ENCODE measurements around the gene ERC2.

Gene ERC2

DNA sequence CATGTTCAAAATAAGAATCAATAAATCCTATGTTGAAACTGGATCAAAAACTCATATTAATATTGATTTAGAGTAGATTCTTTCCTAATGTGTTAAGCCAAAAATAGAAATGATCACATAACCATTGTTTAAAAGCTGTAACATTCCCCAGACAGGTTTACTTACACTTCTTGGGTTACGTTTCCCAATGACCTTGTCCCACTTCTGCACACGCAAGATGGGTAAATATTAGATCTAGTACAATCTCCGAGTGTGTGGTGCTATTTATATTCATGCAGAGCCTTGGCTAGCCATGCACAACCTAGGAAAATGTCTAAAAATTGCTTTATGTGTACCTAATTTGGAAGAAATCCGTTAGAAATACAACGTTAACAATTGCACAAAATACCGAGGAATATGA lies 39.6 kb downstream of the ERC2 start:
- H3K4me3 ChIP-seq (ENCODE audit: extremely low read depth, insufficient read depth, low read length, poor library complexity, severe bottlenecking): no peak overlapping the region
- 90 to 95% methylated on average over 2 to 6 of the region's 6 CpGs for WGBS, 2 experiments (ENCODE audit: insufficient coverage in 2 of 2)
- H3K4me1 ChIP-seq (ENCODE audit: control insufficient read depth, insufficient read depth, low read length, poor library complexity, severe bottlenecking): no peaks in the 10 kb centered on the region
- H3K36me3 ChIP-seq (ENCODE audit: control insufficient read depth, insufficient read depth, low read length): no peaks in the 10 kb centered on the region
- no peak overlapping the region for H3K27ac ChIP-seq (ENCODE audit: low read depth, low read length, severe bottlenecking)
- H3K9me3 ChIP-seq (ENCODE audit: control insufficient read depth, low read length): no peaks in the 10 kb centered on the region

DNA sequence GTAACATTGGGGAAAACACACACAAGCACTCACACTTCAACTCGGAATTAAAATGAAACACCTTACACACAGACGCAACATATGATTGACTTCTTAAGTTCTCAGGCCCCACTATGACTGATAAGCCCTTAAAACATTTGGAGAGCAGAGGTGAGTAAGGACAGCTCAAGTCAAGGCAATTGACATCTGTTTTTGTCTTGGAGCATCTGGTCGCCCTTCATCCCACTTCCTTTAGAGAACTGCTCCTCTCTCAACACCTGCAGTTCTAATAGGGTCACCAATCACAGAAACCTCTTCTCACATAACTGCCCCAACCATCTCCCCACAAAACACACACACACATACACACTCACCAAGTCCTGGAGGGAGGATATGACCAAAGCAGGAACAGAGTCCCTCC lies 43.4 kb downstream of the ERC2 start:
- Histone ChIP-seq H3K27ac (ENCODE audit: low read depth, low read length, severe bottlenecking) (no peak overlapping the region), H3K4me3 (ENCODE audit: extremely low read depth, insufficient read depth, low read length, poor library complexity, severe bottlenecking) (no peak overlapping the region), H3K4me1 (ENCODE audit: control insufficient read depth, insufficient read depth, low read length, poor library complexity, severe bottlenecking) (no peaks in the 10 kb centered on the region), H3K36me3 (ENCODE audit: control insufficient read depth, insufficient read depth, low read length) (no peaks in the 10 kb centered on the region), H3K9me3 (ENCODE audit: control insufficient read depth, low read length) (no peaks in the 10 kb centered on the region)
- WGBS, 2 experiments (ENCODE audit: insufficient coverage in 2 of 2): 78 to 94% methylated on average over 1 to 3 of the region's 3 CpGs

DNA sequence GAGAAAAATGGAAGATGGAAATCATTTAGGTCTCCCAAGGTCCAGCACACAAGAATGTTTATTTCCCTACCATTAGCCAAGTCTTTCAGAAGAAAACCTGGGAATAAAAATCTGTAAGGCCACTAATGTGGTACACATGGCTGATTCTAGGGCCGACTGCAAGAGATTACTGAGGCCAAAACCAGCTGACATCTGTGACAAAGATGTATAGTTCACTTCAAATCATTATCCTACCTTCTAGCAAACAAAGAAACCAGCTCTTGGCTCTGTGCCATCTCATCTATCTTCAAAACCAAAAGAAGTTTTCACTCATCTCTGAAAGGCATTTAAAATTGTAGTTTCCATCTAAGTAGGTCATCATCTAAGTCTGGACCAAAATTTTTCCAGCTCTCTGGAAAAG lies 43.9 kb downstream of the ERC2 start:
- no peak overlapping the region for H3K4me3 ChIP-seq (ENCODE audit: extremely low read depth, insufficient read depth, low read length, poor library complexity, severe bottlenecking)
- no peaks in the 10 kb centered on the region for H3K9me3 ChIP-seq (ENCODE audit: control insufficient read depth, low read length)
- no peak overlapping the region for H3K27ac ChIP-seq (ENCODE audit: low read depth, low read length, severe bottlenecking)
- WGBS, 2 experiments (ENCODE audit: insufficient coverage in 2 of 2): 80 to 86% methylated on average over 1 of the region's 1 CpG
- H3K36me3 ChIP-seq (ENCODE audit: control insufficient read depth, insufficient read depth, low read length): no peaks in the 10 kb centered on the region
- no peaks in the 10 kb centered on the region for H3K4me1 ChIP-seq (ENCODE audit: control insufficient read depth, insufficient read depth, low read length, poor library complexity, severe bottlenecking)

DNA sequence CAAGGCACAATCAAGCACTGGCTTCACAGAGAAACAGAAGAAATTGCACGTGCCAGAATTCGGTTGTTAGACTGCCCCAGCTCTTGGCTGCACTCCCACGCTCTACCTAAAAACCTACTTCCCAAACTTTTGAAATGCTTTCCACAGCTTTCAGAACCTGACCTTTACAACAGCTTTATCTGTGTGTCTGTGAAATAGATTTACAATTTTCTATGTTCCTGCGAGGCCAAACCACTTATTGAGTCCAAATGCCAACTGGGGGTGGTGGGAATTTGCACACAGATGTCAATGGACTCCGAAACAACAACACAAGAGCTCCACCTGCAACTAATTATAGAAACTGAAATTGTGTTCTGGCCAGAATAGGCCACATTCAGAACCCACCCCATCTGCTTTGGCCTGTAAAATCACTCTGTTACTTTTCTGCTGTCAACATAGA lies 44.6 kb downstream of the ERC2 start:
- whole genome bisulfite sequencing, 2 experiments (ENCODE audit: insufficient coverage in 2 of 2): 92 to 100% methylated on average over 3 of the region's 5 CpGs
- Histone ChIP-seq H3K4me3 (ENCODE audit: extremely low read depth, insufficient read depth, low read length, poor library complexity, severe bottlenecking) (no peak overlapping the region), H3K4me1 (ENCODE audit: control insufficient read depth, insufficient read depth, low read length, poor library complexity, severe bottlenecking) (no peaks in the 10 kb centered on the region), H3K9me3 (ENCODE audit: control insufficient read depth, low read length) (no peaks in the 10 kb centered on the region), H3K36me3 (ENCODE audit: control insufficient read depth, insufficient read depth, low read length) (no peaks in the 10 kb centered on the region), H3K27ac (ENCODE audit: low read depth, low read length, severe bottlenecking) (no peak overlapping the region)

DNA sequence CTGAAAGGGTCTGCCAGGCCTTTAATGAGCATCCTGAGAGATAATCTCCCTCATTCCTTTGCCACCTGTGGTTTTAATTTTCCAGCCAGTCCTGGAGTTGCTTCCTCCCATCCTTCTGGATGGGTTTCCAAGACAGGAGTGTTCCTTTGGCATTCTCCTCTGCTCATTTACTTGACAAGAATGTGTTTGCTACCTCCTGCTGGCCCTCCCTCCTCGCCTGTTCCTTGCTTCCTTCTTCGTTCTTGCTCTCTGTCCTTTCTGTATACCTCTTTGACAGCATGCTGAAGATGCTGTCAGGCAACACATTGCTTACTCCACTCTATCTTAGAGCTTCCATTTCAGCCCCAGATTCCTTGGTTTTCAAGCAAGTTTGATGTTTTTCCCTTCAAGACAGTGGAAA lies 46.0 kb downstream of the ERC2 start:
- H3K27ac ChIP-seq (ENCODE audit: low read depth, low read length, severe bottlenecking): no peak overlapping the region
- 54 to 56% methylated on average over 2 of the region's 2 CpGs for WGBS, 2 experiments (ENCODE audit: insufficient coverage in 2 of 2)
- H3K36me3 ChIP-seq (ENCODE audit: control insufficient read depth, insufficient read depth, low read length): no peaks in the 10 kb centered on the region
- H3K9me3 ChIP-seq (ENCODE audit: control insufficient read depth, low read length): no peaks in the 10 kb centered on the region
- H3K4me3 ChIP-seq (ENCODE audit: extremely low read depth, insufficient read depth, low read length, poor library complexity, severe bottlenecking): no peak overlapping the region
- no peaks in the 10 kb centered on the region for H3K4me1 ChIP-seq (ENCODE audit: control insufficient read depth, insufficient read depth, low read length, poor library complexity, severe bottlenecking)

DNA sequence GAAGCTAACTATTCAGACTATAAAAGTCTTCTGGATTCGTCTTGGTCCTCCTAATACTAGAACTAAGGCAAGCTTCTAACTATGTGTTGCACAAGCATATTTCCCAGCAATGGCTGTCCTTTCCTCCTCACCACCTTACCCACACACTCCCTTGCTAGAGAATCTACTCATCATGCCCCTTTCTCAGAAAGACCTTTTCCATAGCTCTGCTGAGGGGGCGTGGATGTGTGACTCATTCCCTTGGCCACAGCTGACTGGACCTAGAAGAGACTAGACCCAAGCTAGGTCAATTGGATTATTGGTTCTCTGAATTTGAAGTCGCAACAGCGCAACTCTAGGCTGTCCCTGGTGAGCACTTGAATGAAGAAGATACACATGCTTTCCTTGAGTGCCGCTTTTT lies 47.1 kb downstream of the ERC2 start:
- Histone ChIP-seq H3K27ac (ENCODE audit: low read depth, low read length, severe bottlenecking) (no peak overlapping the region), H3K9me3 (ENCODE audit: control insufficient read depth, low read length) (no peaks in the 10 kb centered on the region), H3K4me3 (ENCODE audit: extremely low read depth, insufficient read depth, low read length, poor library complexity, severe bottlenecking) (no peak overlapping the region), H3K36me3 (ENCODE audit: control insufficient read depth, insufficient read depth, low read length) (no peaks in the 10 kb centered on the region), H3K4me1 (ENCODE audit: control insufficient read depth, insufficient read depth, low read length, poor library complexity, severe bottlenecking) (no peaks in the 10 kb centered on the region)
- 67 to 100% methylated on average over 2 to 3 of the region's 5 CpGs for WGBS, 2 experiments (ENCODE audit: insufficient coverage in 2 of 2)

DNA sequence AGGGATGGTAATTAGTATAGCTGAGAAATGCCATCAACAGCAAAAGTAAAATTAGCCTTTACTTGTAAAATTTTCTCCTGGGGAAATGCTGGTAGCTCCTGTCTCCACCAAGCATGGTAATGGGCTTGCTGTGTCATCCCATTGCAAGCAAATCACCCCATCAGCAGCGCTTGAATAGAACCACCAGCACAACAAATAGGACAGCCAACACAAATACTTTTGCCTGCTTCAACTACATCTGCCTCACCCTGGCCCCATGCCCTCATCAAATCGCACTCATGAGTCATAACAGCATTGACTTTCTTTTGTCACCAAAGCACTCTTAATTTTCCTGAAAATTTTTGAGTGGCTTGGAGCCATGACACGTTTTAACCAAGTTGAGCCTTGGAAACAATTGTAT lies 52.6 kb downstream of the ERC2 start:
- WGBS, 2 experiments (ENCODE audit: insufficient coverage in 2 of 2): 81 to 96% methylated on average over 2 to 3 of the region's 3 CpGs
- H3K36me3 ChIP-seq (ENCODE audit: control insufficient read depth, insufficient read depth, low read length): no peaks in the 10 kb centered on the region
- H3K4me1 ChIP-seq (ENCODE audit: control insufficient read depth, insufficient read depth, low read length, poor library complexity, severe bottlenecking): no peaks in the 10 kb centered on the region
- no peak overlapping the region for H3K4me3 ChIP-seq (ENCODE audit: extremely low read depth, insufficient read depth, low read length, poor library complexity, severe bottlenecking)
- H3K9me3 ChIP-seq (ENCODE audit: control insufficient read depth, low read length): no peaks in the 10 kb centered on the region
- H3K27ac ChIP-seq (ENCODE audit: low read depth, low read length, severe bottlenecking): no peak overlapping the region

DNA sequence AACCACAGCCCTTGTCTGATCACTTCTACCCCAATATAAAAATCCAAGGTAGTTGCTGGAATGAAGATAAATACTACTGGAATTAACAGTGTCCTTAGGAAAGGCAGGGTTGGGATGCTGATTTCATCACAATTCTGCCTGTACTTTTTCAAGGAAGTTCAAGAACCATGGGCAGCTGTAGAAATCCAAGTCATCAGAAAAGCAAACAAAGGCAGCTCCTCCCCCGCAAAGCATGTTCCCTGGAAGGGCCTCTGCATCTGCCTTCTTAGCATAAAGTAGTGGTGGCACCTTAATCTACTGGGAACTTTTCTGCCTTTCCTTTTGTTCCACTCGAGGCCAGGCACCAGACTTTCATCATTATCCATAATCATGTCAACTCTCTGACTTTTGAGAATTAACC lies 54.4 kb downstream of the ERC2 start:
- WGBS, 2 experiments (ENCODE audit: insufficient coverage in 2 of 2): 81% methylated on average over 2 of the region's 2 CpGs; no CpG with 5 or more reads in 1 of the 2 experiments

DNA sequence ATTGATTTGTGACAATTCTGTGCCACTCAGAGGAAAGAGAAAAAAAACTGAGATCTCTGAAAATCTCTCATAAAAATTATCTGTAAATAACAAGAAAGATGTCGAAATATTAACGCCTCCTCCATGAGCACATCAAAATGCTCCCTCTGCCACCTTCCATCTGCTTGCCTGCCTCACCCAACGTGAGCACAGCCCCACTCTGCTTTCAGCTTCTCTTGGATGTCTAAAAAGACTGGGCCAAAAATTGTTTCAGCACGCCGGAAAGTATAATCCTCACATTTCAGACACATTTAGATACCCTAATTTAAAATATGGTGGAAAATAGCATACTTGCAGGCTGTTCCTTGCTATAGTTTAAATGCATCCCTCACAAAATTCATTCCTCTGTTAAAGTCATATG lies 57.1 kb downstream of the ERC2 start:
- H3K4me3 ChIP-seq (ENCODE audit: extremely low read depth, insufficient read depth, low read length, poor library complexity, severe bottlenecking): no peak overlapping the region
- H3K4me1 ChIP-seq (ENCODE audit: control insufficient read depth, insufficient read depth, low read length, poor library complexity, severe bottlenecking): no peaks in the 10 kb centered on the region
- H3K9me3 ChIP-seq (ENCODE audit: control insufficient read depth, low read length): no peaks in the 10 kb centered on the region
- no peak overlapping the region for H3K27ac ChIP-seq (ENCODE audit: low read depth, low read length, severe bottlenecking)
- WGBS, 2 experiments (ENCODE audit: insufficient coverage in 2 of 2): 100% methylated on average over 1 of the region's 5 CpGs; no CpG with 5 or more reads in 1 of the 2 experiments
- H3K36me3 ChIP-seq (ENCODE audit: control insufficient read depth, insufficient read depth, low read length): no peaks in the 10 kb centered on the region

More for the DNA sequence above, 54.4 kb downstream of the ERC2 start:
- Histone ChIP-seq H3K4me3 (ENCODE audit: extremely low read depth, insufficient read depth, low read length, poor library complexity, severe bottlenecking) (no peak overlapping the region), H3K4me1 (ENCODE audit: control insufficient read depth, insufficient read depth, low read length, poor library complexity, severe bottlenecking) (no peaks in the 10 kb centered on the region), H3K9me3 (ENCODE audit: control insufficient read depth, low read length) (no peaks in the 10 kb centered on the region), H3K36me3 (ENCODE audit: control insufficient read depth, insufficient read depth, low read length) (no peaks in the 10 kb centered on the region), H3K27ac (ENCODE audit: low read depth, low read length, severe bottlenecking) (no peak overlapping the region)

DNA sequence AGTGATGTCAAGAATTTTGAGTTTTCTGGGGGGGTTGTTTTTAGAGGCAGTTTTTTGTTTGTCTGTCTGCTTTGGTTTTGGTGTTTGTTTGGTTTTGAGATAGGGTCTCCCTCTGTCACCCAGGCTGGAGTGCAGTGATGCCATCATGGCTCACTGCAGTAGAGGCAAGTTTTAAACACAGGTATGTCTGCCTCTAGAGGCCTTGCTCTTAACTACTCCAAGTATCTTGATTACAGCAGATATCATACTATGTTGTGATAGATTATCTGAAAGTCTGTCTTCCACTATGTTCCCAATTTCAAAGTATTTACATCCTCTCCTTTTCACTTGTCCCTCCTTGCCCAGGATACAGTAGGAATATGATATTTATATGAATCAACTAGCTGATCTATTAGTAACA lies 57.7 kb downstream of the ERC2 start:
- no peaks in the 10 kb centered on the region for H3K4me1 ChIP-seq (ENCODE audit: control insufficient read depth, insufficient read depth, low read length, poor library complexity, severe bottlenecking)
- H3K36me3 ChIP-seq (ENCODE audit: control insufficient read depth, insufficient read depth, low read length): no peaks in the 10 kb centered on the region
- H3K27ac ChIP-seq (ENCODE audit: low read depth, low read length, severe bottlenecking): no peak overlapping the region
- H3K9me3 ChIP-seq (ENCODE audit: control insufficient read depth, low read length): no peaks in the 10 kb centered on the region
- H3K4me3 ChIP-seq (ENCODE audit: extremely low read depth, insufficient read depth, low read length, poor library complexity, severe bottlenecking): no peak overlapping the region

DNA sequence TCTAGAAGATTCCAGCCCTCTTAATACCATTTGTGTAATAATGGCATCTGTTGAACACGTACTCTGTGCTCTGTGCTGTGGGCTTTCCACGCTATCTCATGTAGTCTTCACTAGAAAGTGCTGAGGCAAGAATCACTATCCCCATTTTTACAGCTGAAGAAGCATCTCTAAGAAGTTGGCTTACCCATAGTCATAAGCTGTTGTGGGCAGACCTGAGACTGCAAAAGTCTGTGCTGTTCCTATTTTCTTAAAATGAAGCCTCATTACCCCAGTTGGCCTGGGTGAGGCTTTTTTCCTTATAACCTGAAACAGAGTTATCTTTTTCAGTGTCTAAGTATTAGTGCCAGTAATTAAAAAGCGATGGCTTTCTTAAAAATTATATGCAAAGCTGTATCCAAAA lies 58.5 kb downstream of the ERC2 start:
- WGBS, 2 experiments (ENCODE audit: insufficient coverage in 2 of 2): 94% methylated on average over 2 of the region's 3 CpGs; no CpG with 5 or more reads in 1 of the 2 experiments
- Histone ChIP-seq H3K4me3 (ENCODE audit: extremely low read depth, insufficient read depth, low read length, poor library complexity, severe bottlenecking) (no peak overlapping the region), H3K27ac (ENCODE audit: low read depth, low read length, severe bottlenecking) (no peak overlapping the region), H3K4me1 (ENCODE audit: control insufficient read depth, insufficient read depth, low read length, poor library complexity, severe bottlenecking) (no peaks in the 10 kb centered on the region), H3K9me3 (ENCODE audit: control insufficient read depth, low read length) (no peaks in the 10 kb centered on the region), H3K36me3 (ENCODE audit: control insufficient read depth, insufficient read depth, low read length) (no peaks in the 10 kb centered on the region)
